GM21529 (cell line): Measurements from ENCODE around the gene SEC16B.

Experiments used
- ATAC-seq: cut with Tn5 transposase; IDR thresholded peaks from one replicate; pipeline ENCODE4 v1.9.1; 2021; ENCODE audit not compliant: unreplicated experiment

SEC16B gene

DNA sequence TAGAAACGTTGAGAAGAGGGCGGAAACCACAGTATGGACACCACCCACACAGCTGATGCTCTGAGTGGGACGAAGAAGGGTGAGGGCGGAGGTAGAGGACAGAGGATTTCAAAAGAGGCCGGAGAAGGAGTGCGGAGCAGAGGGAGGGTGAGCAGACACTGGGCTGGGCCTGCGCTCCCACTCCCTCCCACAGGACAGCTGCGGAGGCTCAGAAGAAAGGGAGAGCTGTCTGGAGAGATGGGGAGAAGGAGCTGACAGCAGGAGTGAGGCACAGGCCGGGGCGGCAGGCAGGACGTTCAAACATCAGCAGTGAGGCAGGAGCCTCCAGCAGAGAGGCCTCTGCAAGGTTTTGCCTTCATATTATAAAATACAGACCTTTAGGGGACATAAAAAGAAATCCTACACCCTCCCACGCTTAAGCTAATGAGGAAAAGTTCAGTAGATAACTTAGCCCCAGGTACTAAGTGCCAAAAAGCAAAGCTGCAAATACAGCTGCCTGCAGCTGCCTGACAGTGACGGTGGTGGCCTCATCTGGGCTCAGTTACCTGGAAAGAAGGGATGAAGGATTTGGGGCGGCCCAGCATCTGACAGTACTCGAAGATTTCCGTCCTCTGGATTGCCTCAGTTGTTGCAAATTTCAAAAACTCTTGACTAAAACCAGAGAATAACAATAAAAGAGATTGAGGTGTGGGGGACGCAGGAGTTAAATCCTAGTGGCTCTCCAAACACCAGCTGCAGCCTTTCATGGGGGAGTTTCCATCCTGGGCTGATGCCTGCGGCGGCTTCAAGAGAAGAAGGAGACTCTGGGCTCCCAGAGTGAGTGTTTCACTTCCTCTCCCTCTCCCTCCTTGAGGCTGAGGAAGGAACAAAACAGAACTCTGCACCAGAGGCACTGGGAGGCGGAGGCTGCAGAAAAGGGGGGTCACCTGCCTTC is 25.6 kb downstream of the SEC16B start:
- ATAC-seq, result no peak

DNA sequence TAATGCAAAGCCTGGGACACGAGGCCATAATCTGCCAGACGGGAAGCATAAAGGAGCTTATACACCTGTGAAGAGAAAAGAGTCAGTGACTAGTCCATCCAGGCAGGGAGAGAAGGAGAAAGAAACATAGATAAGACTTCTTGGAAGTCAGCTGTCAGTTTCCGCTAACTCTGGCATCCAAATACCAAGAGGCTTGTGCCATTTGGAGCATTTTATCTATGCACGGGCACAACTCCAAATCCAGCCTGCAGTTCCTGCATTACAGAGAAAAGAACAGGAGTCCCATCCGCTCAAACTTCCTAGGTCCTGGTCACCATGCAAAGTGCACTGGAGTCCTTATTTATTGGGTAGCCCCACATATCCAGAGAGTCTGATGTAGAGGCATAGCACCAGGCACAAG is 27.9 kb downstream of the SEC16B start:
- no peak for ATAC-seq

DNA sequence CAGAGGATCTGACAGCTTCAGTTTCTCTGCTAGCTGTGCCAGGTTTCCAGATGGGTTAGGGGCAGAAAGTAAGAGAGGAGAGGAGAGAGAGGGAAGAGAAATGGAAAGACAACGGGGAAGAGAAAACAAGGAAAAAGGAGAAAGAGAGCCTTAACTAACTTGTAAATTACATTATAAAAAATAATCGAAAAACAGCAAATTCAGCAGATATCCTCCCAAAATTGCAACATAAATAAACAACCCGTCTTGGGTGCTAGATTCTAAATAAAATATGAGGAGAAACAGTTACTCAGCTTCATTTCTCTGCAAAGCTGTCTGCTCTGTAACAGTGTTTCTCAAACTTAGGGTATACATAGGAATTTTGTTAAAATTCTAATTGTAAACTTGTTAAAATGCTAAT is 29.2 kb downstream of the SEC16B start:
- ATAC-seq, result no peak

DNA sequence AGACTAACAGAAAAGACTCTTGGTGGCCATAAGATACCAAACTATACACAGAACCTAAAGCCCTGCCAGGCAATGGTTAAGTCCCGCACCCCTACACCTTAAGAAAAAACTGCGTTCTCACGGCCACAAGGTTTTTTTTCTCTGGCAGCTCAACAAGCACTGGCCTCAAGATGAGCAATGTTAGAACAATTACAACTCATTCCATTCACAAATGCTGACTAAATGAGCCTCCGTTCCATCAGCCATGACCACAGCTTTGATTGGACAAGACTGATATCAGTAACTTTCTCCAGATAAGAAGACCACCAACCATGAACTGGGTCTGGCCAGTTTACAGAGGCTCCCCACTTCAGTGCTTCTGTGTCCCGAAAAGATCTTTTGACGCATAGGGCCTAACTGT is 31.9 kb downstream of the SEC16B start:
- ATAC-seq, result no peak

DNA sequence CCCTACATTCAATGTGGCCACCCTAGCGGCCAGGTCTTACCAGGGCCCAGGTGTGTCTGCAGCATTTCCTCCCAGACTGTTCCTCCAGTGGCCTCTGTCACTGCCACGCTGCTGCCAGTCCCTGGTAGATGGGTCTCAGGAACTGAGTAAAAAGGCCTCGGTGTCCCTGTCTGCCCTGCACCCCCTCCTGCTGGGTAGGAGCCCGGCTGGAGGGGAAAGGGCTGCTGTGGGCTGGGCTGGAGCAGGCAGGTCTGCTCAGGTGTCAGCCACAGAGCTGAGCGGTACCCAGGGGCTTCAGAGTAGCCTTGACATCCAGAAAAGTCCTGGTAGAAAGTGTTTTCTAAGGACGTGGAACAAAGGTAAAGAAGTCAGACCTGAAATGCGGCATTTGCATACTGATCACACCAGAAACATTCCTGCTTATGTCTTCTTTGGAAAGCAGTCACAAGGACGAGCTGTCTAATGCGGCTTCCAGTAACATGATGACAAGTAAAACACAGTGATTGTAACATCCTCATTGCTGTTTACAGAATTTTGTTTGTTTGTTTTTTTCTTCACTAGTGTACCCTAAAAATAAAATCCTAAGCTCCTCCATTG is 32.6 kb downstream of the SEC16B start:
- no peak for ATAC-seq

DNA sequence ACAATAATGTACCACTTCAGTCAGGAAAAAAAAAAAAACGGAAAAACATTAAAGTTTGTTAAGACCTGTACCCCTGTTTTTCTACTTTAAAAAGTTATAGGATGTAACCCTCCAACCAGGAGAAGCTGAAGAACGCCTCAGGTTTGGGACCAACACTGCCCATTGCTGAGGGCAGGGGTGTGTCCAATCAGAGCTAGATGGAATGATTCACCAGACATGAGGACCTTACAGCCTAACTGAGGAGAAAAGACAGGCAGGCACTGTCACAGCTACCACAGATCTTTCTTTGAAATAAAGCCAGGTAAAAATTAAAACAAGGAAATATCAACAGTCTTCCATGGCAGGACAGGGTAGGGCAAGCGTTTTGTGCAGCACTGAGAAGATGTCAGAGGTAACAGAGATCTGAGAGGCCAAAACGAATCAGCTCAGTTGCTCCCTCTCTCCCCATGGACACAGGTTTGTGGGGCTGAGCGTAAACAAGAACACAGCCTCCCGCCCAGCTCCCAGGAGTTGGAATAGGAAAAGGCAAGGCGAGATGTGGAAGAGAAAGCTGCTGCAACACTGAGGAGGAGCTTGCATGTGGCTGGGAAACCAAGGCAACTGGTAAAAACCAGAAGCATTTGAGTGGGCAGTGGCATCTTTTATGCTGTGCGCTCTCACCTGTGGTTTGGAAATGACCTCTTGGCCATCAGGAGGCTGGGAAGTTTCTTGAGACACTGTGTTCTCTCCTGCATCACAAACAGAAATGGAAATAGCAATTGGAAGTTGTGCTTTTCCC is 34.0 kb downstream of the SEC16B start:
- no peak for ATAC-seq

DNA sequence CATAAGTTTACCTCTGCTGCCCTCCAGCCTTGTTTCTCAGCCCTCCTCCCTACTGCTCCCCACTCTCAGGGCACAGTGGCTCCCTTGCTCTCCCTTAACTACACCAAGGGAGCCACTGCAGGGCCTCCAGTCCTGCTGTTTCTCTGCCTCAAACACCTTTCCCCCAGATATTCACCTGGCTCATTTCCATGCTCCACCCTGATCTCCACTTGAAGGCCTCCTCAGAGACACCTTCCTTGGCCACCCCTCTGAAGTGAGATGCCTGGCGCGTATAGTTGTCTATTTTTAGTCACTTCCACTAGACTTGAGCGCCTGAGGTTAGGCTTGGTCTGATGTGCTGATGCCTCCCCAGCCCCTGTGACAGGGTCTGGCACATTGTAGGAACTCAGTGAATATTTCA is 34.9 kb downstream of the SEC16B start:
- ATAC-seq, result no peak

DNA sequence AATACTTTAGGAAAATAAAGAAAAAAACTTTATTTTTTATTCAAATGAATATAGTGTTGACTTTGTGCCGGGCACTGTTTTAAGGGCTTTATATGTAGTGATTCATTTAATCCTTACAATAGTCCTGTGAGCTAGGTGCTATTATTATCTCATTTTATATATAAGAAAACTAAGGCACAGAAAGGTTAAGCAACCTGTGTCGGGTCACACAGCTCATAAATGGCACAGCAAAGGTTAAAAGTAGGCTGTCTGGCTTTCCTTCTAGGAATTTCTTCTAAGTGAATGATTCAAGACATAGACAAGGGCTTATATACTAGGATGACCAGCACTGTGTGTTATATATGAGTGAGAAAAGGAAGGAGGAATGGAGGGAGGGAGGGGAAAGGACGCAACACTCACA is 35.4 kb downstream of the SEC16B start:
- no peak for ATAC-seq

DNA sequence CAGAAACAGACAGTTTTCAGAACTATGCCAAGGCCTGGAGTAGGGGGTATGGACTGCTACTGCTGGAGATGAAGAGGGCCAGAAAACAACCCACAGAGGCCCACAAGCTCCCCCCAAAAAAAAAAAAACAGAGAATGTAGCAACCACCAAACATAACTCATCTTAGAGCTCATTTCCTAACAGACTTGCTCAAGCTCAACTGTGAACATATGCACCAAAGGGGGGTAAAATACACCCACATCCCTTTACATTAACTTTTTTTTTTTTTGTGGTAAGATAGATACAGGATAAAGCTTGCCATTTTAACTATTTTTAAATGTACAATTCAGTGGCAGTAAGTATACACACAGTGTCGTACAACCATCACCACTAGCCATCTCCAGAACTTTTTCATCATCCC is 36.0 kb downstream of the SEC16B start:
- ATAC-seq, result no peak

DNA sequence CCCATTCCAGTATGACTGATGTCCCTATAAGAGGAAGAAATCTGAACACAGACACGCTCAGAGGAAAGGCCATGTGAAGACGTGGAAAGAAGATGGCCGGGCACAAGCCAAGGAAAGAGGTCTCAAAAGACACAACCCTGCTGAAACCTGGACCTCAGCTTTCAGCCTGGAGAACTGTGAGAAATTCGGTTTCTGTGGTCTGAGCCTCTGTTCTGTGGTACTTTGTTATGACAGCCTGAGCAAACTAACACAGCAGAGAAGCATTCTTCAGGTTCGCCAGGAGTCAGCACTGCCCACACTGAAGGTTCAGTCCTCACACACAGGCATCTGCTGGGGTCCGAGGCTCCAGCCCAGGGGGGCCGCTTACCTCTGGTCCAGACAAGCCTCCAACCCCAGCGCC is 37.7 kb downstream of the SEC16B start:
- no peak for ATAC-seq

DNA sequence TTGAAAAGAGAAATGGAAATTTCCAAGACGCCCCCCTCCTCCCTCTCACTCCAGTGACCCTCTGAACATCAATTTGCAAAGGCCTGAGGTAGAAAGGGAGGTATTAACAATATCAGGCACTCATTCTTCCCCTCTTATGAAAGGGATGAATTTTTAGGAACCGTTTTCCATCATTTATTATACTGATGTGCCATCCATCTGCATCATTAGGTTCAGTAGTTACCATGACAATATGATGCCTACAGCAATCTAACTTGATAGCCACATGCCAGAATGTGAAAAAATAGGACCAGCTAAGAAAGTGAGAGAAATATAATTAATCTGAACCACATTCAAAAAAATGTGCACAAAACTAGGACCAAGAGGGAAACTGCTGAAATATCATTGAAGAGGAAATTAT is 40.9 kb downstream of the SEC16B start:
- ATAC-seq, result no peak

DNA sequence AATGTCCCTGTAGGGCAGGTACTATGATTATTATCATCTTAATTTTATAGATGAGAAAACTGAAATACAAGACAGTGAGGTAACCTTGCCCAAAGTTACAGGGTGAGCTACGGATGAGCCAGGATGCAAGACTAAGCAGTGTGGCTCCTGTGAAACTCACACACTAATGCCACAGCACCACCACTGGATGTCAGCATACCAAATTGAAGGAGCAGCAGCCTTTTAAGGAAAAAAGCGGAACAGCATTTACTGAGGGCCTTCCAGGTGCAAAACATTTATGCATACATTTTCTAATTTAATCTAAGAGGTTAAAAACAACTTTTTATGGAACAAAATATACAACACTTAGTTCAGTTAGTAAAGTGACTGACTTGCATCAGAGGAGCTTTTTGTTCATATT is 41.7 kb downstream of the SEC16B start:
- no peak for ATAC-seq

DNA sequence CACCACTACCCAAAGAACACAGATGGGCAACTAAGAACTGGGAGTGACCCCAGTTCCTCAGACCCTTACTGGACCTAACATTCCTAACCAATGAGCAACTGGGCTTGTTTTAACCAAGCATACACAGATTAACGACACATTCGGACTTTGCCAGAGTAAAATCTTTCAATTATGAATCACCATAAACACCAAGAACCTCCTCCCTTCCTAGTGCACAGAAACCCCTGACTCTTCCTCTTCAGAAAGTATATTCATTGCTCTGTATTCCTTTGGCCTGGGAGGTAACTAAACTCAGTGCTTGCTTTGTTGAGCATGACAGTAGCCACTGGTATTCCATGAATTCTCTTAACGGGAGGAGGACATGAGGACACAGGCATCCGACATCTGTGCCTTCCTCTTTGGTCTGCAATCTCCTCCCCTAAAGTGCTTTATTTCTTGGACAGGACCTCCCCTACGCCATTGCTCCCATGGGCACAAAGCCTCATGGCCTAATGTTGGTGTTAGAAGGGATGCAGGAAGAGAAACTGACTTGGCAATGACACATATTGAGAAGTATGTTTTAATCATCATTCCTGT is 42.7 kb downstream of the SEC16B start:
- ATAC-seq, result no peak

DNA sequence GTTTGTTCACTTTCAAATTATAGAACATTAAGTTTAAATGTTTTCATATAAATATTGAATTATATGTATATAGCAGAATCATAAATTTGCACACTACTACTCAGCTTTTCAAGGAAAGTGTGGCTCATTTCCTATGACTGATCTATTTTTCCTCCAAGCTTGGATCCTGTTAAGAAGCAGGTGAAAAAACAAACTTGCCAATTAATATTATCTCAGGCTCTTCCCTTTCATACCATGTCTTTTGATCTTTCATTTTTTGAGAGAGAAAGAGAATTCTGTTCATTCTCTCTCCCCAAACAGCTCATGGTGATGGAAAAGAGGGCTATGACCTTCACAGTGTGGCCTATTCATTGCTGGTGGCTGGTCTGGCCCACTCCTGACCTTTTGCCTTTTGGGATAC is 43.7 kb downstream of the SEC16B start:
- no peak for ATAC-seq

DNA sequence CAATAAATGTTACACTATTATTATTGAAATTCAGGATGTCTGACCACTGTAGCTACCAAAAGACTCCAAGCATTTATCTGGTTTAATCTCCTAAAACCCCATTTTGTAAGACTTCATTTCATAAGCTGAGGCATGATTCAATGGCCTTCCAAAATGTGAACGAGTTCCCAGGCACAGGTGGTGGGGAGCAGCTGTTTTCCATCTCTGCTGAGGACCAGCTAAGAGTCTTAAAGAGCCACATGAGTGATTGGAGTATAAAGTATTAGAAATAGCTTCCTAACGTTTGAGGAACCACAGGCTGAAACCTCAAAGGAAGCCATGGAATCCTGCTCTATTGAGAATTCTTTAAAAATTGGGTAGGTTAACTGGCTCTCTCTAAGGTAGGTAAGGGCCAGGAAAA is 44.9 kb downstream of the SEC16B start:
- ATAC-seq, result no peak

DNA sequence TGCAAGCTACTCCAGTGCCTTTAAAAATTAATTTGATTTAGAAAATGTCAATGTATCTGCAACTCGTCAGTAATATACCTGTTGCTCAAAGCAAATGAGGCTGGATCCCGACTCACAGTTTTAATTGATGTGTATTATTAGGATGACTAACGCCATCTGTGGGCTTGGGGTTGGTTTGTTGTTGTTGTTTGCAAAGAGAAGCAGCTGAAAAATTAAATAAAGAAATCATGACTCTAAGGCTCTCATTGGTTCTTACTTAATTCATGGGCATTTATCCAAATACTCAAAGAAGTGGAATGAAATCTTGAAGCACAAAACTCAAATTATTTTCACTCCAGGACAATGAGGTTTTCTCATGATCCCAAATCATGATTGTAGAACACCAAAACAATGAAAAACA is 46.4 kb downstream of the SEC16B start:
- no peak for ATAC-seq

DNA sequence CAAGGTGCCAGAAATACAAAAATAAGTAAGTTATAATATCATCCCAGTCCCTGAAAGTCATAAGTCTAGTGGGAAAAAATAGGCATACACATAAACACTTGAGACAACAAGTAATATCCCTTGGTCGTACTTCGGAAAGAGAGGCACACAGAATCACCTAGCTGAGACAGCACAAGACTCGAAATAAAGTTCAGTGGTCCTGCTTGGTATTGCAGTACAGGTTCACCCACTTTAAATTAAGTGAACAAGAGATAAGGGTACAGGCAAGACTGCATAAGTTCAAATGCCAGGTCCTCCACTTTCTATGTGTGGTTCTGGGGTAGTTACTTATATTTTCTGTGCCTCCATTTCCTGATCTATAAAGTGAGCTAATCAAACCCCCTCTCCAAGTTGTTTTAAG is 47.6 kb downstream of the SEC16B start:
- ATAC-seq, result no peak

DNA sequence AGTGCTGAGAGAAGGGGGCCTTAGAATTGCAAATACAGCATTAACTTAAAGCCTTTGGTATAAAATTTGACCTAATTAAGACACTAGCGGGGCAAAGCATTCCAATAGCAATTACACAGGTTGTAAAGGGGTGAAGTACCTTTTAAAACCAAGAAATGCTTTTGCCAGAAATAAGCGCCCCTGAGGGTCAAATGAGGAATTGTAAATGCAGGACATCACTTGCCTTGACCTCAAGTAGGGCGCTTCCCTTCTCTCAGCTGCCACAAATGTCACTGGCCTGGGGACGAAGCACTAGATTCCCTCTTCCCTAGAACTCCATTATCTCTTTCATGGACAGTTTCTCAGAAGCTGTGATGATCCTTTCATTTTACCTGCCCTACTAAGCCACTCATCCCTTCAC is 48.3 kb downstream of the SEC16B start:
- no peak for ATAC-seq

DNA sequence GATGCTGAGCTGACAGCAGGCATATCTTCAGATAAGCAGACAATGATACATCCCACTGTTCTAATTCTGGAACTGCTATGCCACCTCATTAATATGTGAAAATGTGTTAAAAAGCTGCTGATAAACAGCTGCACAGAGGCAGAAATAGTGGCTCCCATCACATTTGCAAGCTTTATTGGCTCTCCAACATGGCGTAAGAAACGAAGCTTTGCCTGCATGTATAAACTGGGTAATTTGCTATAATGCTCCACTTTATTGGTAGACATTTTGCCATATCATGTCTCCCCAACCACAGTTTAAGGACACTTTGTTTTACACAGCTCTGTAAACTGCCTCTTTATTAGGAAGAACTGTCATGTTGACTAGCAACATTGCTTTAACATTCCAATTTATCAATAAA is 49.8 kb downstream of the SEC16B start:
- no peak for ATAC-seq

DNA sequence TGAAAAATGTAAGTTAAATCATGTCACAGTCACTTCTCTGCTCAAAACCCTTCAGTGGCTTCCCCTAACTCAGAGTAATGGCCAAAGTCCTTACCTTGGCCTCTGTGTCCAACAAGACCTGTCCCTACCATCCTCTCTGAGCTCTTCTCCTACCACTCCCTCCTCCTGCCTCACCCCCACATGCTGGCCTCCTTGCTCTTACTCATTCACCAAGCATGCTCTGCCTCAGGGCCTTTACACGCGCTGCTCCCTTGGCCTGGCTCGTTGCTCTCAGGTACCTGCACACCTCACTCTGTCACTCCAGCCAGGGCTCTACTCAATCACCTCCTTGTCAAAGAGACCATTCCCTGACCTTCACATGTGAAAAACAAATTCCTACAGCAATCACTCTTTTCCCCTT is 54.2 kb downstream of the SEC16B start:
- no peak for ATAC-seq

DNA sequence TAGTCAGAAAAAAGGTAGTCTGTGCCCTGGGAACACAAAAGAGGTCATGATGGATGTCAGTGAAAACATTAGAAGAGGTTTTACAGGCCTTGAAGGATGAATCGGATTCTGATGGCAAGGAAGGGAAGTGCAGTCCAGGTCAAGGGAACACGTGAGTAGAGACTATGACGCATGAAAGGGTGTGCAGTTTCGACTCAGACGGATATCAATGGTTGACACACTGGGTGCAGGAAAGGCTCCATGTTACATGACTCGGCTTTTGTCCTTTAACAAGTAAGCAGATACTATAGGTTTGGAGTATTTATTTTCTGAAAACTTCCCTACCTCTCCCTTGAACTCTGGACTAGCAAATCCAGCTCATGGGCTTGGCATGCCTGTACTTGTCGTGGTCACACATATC is 55.3 kb downstream of the SEC16B start:
- no peak for ATAC-seq
